Middle frontal gyrus (tissue), 1 donor: ENCODE data around the gene FCGBP.
"Not testable (repeated sequence)": the region's sequence is repeated elsewhere in the genome, so short reads cannot be mapped to it uniquely, and the experiment has no call there.

Experiments
- DNase-seq: peaks from one replicate; pipeline ENCODE4 v3.0.0-alpha.2; 2015; ENCODE audit warnings: low spot score; ENCODE audit errors: extremely low spot score

FCGBP gene

DNA sequence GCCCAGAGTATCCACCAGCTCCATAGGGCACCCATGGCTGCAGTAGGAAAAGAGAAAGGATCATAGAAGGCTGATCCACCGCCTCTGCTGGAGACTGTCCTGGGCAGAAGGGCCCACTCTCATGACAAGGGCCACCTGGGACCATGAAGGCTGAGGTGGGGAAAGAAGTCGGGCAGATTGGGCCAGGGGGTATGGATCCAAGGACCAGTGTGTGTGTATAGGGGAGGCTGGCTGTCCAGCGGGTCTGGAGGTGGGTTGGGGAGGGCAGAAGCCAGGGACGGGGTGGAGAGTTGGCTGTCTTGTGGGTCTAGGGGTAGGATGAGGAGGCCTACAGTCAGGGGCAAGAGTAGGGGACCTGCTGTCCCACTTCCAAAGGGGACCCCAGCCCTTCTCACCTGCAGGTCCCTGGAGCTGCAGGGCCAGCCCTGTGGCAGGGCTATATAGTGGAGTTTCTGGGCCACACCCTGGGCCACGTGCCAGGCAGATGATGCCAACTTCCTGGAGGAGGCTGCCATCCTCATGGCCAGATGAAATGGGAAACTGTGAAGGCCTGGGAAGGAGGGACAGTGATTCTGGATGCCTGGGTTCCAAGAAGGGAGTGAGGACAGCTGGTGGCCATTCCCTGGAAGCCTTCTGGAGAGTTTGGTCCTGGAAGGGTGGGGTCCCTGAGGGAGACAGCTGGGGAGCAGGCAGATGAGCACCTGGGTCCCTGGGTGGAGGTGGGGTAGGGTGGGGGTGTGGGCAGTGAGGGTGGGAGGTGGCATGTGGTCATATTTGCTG, at the start of gene FCGBP:
Gene FCGBP, minus strand, starts transcription at position 51 of the 780 bp plus-strand sequence.
- no peak for DNase-seq

DNA sequence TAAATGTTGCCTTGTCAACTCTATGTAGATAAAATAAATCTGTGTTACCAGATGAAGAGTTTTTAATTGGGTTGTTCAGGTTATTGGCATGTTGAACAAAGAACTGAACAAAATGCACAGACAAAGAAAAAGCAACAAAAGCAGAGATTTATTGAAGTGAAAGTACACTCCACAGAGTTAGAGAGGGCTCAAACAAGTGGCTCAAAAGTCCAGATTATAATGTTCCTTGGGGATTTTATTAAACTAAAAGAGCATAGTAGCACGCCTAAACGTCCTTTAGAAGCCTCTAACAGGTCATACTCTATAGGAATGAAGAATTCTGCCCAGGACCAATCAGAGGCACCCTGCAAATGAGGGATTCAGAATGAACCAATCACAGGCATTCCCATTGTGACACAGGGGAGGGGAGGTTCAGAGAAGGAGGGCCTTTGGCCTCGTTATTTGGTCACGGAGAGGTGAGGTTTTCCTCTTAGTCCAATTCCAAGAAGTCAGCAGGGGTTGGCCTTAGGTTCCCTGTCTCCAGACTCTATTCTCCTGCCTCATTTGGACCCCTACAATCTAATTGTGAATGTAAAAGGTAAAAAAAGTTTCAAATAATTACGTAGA, 49.4 kb upstream of the FCGBP start:
- no peak for DNase-seq

DNA sequence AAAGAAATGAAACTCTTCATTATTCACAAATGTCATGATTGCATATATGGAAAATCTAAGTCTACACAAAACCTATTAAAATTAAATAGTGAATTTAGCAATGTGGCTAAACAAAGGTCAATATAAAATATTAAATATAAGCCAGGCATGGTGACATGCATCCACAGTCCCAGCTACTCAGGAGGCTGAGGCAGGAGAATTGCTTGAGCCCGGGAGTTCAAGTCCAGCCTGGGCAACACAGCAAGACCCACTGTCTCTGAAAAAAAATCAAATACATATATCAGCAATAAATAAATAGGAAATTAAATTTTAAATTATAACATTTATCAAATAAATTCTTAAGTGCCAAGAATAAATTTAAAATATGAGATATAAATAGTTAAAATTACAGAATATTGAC, 48.4 kb upstream of the FCGBP start:
- no peak for DNase-seq

DNA sequence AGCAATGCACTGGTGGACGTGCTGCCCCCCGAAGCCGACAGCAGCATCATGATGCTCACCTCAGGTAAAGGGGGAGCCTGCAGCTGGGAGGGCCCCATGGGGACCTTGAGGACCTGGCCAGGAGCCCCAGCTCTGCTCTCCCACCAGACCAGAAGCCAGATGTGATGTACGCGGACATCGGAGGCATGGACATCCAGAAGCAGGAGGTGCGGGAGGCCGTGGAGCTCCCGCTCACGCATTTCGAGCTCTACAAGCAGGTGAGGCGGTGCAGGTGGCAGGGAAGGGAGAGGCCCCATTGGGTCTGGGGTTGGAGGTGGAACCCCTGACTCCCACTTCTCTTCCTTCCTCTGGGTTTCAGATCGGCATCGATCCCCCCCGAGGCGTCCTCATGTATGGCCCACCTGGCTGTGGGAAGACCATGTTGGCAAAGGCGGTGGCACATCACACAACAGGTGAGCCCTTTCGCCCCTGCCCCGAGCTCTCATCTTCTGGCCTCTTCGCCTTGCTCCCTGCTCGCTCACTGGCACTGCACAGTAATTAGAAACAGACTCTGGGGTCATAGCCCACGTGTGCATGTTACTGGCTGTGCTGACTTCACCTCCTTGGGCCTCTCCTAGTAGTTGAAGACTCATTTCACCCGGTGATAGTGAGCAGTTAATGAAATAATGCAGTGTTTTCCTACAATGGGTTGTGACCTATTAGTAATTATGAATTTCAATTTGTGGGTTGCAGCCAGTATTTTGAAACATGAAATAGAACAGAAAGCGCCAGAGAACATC, 40.1 kb upstream of the FCGBP start:
- no peak for DNase-seq

DNA sequence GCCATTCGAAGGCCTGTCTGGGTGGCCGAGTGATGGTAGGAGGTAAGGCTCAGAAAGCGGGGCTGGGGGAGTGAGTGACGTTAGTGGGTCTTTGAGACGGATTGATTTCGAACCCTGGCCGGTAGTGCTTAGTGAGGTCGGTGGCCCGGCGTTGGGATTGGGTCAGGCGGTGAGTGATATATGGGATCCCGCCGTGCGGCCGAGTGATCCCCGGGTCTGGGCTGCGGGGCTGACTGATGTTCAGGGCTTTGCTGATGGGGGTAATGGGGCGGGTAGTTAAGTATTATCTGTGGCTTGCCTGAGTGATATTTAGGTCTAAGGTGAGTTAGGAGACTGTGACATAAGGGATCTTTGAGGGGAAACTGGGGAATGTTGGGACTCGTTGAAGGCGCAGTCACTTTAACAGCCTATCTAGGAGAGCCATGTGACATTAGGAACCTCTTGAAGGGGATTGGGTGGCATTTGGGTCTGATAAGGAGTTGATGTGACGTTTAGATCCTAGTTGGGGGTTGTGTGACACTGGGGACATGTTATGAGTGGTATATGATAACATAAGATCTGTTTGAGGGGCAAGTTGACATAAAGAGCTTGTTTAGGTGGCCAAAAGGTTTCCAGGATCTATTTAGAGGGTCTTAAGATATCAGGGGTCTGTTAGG, 37.1 kb upstream of the FCGBP start:
- DNase-seq: no peak

DNA sequence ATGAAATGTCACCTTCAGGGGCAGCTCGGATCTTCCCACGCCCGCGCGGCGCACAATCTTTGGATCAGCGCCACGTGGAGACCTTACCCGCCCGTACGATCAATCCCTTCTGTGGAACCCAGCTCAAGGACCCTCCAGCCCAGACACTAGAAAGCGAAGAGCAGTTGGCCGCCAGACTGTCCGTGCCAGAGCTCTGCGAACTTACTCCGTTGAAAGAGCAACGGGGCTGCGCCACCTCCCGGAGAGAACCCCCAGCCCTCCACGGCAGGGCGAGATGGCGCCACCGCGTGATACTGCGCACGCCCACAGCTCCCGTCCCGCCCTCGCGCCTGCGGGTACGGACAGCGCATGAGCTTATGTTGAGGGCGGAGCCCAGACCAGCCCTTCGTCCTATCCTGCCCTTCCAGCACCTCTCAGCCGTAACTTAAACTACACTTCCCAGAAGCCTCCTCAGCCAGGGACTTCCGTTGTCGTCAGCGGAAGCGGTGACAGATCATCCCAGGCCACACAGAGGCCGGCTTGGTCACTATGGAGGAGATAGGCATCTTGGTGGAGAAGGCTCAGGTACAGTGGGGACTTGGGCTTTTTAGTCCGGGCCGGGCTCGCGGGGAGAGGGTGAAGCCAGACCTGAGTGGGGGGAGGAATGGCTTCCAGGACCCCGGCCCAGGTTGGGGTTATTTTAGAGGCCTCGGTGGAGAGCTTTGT, 36.4 kb upstream of the FCGBP start, which contains the start of gene PSMC4:
Gene PSMC4, plus strand, starts transcription at position 491 of the 705 bp plus-strand sequence. Its CDS starts 38 bp downstream, at position 529.
- DNase-seq: peak; percentile 95

DNA sequence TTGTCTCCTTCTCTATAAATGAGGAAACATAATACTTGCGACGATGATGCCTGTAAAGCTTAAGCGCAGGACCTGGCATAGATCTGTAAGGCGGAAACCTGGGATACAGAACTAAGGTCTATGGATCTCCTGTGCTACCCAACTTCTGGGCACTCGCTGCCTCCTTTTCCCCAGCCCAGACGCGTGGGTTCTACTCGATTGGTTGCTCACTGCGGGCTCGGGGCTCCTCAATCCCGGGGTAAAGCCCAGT, 35.9 kb upstream of the FCGBP start:
- DNase-seq: no peak

DNA sequence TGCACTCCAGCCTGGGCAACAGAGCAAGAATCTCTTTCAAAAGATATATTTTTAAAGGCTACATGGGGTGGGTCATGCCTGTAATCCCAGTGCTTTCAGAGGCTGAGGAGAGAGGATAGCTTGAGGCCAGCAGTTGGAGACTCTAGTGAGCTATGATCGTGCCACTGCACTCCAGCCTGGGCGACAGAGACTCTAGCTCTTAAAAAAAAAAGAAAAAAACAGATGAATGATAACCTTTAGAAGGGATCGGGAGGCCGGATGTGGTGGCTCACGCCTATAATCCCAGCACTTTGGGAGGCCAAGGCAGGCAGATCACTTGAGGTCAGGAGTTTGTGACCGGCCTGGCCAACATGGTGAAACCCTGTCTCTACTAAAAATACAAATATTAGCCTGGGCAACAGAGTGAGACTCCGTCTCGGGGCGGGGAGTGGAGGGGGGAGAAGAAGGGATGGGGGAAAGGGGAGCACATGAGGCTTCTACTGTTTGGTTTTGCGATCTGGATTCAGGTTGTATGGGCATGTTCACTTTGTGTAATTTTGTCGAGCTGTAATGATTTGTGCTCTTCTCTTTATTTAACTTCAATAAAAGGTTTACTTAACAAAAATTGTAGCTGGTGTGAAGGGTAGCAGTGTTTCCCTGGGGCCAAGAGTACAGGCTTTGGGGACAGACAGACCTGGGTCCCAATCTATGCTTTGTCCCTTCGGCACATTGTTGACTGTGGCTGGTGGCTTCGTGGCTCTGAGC, 35.4 kb upstream of the FCGBP start:
- DNase-seq: no peak

DNA sequence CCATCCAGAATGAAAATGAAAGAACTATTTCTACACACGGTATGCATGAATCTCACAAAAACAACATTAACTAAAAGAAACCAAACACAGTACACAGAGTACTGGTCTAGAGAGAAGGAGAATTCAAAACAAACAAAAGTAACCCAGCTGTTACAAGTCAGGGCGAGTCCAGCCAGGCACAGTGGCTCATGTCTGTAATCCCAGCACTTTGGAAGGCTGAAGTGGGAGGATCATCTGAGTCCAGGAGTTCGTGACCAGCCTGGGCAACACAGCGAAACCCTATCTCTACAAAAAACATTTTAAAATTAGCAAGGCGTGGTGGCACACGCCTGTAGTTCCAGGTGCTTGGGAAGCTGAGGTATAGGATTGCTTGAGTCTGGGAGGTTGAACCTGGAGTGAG, 34.8 kb upstream of the FCGBP start:
- DNase-seq: no peak

DNA sequence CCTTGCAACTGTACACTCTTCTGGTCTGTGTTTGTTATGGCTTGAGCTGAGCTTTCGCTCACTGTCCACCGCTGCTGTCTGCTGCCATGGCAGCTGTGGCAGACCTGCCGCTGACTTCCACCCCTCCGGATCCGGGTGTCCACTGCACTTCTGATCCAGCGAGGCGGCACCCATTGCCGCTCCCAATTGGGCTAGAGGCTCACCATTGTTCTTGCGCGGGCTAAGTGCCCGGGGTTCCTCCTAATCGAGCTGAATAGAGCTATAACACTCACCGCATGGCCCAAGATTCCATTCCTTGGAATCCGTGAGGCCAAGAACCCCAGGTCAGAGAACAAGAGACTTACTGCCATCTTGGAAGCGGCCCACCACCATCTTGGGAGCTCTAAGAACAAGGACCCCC, 34.4 kb upstream of the FCGBP start:
- no peak for DNase-seq

DNA sequence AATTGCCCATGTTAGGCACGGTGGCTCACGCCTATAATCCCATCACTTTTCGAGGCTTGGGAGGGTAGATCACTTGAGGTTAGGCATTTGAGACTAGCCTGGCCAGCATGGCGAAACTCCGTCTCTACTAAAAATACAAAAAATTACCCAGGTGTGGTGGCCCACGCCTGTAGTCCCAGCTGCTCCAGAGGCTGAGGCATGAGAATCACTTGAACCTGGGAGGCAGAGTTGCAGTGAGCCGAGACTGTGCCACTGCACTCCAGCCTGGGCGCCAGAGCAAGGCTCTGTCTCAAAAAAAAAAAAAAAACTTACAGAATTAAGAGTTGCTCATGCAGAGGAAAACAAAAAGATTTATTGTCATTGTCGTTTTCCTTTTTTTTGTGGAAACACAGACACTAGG, 33.1 kb upstream of the FCGBP start:
- no peak for DNase-seq

DNA sequence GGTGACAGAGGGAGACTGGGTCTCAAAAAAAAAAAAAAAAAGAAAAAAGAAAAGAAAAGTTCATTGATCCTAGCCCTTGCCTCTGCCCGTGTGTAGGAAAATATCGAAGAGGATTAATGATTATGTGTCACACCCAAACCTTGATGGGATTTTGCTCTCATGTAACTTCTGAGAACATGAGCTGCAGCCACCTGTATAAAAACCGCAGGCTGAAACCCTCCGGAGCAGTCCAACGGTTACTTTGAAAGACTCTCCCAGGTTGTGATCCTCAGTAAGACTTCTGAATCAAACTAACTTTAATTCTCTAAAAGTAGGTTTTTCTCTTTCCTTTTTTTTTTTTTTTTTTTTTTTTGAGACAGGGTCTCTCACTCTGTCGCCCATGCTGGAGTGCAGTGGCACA, 32.2 kb upstream of the FCGBP start:
- no peak for DNase-seq

DNA sequence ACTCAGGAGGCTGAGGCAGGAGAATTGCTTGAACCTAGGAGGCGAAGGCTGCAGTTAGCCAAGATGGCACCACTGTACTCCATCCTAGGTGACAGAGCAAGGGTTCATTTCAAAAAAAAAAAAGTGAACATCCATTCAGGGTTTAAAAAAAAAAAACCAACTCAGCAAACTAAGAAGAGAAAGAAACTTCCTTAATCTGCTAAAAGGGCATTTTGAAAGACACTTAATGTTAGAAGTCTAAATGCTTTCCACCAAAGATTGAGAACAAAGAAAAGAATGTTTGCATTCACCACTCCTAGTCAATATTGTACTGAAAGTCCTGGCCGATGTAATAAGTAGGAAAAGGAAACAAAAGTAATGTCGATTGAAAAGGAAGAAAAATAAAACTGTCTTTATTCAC, 29.5 kb upstream of the FCGBP start:
- DNase-seq: no peak

DNA sequence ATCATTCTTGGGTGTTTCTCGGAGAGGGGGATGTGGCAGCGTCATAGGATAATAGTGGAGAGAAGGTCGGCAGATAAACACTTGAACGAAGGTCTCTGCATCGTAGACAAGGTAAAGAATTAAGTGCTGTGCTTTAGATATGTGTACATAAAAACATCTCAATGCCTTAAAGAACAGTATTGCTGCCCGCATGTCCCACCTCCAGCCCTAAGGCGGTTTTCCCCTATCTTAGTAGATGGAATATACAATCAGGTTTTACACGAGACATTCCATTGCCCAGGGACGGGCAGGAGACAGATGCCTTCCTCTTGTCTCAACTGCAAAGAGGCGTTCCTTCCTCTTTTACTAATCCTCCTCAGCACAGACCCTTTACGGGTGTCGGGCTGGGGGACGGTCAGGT, 25.0 kb upstream of the FCGBP start:
- DNase-seq: not testable (repeated sequence)

DNA sequence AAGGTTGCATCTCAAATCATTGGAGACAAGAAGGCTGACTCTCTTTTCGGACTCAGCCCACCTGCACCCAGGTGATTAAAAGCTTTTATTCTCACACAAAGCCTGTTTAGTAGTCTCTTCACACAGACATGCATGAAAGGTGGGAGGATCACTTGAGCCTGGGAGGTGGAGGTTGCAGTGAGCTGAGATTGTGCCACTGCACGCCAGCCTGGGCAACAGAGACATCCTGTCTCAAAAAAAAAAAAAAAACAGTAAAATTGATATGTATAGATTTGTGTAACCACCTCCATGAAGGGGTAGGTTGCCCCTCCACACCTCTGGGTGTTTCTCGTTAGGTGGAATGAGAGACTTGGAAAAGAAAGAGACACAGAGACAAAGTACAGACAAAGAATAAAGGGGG, 24.5 kb upstream of the FCGBP start:
- not testable (repeated sequence) for DNase-seq

DNA sequence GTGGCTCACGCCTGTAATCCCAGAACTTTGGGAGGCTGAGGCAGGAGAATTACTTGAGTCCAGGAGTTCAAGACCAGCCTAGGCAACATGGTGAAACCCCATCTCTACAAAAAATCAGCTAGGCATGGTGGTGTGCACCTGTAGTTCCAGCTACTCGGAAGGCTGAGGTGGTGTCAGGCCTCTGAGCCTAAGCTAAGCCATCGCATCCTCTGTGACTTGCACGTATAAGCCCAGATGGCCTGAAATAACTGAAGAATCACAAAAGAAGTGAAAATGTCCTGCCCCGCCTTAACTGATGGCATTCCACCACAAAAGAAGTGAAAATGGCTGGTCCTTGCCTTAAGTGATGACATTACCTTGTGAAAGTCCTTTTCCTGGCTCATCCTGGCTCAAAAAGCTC, 23.5 kb upstream of the FCGBP start:
- not testable (repeated sequence) for DNase-seq

DNA sequence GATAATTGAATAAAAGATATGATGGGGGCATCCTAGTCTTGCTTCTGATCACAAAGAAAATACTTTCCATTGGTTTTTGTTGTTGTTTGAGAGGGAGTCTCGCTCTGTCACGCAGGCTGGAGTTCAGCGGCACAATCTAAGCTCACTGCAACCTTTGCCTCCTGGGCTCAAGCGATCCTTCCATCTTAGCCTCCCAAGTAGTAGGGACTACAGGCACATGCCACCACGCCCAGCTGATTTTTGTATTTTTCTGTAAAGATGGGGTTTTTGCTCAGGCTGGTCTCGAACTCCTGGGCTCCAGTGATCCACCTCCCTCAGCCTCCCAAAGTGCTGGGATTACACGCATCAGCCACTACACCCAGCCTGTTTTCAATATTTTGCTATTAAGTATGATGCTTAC, 19.5 kb upstream of the FCGBP start:
- DNase-seq: no peak

DNA sequence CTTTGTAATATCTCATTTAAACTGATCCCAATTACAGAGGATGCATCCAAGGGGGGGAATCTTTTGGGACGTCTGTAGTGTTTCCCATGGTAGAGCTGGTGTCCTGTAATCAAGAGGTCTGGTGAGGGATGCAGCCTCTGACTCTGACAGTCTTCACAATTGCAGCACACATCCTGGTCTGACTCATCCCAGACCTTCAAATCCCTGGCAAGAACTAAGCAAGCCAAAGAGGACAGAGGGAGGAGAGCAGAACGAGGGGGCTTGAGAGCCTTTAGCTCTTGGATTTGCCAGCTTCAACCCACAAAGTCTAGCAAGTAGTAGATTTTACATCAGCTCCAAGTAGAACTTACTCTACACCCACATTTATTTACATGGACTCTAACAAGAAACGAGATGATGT, 17.3 kb upstream of the FCGBP start:
- no peak for DNase-seq

DNA sequence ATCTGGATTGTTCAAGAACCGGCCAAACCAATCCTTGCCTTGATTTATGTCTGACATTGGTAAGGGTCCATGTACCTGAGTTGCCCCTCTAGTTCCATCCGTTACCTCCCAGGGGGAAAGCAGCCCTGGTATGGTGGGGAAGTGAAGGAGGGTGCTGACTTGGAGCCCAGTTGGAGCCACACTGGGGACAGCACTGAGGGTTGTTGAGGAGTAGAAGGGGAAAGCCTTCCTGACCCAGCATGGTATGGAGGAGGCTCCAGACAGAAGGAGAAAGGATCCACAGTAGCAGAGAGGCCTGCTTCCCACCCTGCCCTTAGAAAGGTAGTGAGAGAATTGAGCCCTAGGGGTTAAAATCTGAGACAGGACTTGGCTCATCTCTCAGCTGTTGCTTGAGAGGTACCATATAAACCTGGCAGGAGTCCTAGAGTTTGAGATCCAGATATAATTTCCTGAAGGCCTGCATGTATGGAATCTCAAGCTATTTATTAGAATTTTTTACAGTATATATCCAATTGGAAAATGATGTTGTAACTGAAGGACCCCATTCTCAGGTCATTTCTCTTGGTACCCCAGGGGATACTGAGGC, 16.7 kb upstream of the FCGBP start:
- no peak for DNase-seq

DNA sequence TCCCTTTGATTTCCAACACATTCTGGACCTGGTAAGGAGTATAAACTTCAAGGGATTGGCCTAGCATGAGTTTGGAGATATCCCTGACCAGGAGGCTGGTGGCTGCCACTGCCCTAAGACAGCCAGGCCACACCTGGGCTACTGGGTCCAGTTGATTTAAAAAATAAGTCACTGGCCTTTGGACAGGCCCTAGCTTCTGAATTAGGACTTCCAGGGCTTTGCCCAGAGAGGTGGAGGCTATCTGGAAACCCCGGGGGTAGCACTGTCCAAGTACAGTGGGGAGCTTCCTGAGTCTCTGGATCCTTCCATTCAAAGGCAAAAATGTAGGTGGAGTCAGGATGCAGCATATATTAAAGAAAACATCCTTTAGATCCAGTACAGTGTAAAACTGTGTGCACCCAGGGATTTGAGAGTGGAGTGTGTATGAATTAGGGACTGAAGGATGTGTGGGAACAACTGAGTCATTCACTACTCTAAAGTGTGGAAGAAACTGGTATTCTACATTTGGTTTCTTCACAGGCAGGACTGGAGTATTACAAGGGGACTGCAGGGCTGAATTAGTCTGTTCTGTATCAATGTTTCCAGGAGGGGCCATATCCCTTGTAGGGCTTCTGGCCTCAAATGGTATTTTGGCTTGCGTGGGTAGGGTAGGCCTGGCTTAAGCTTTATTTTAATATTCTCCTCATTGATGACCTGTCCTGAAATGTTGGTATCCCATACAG, 14.8 kb upstream of the FCGBP start:
- no peak for DNase-seq
